ENCODE measurements around the gene CST9. TPM values are rescaled to one million over a fixed set of nuclear protein-coding genes. Genes with fewer than 3 reads are reported as not detected.

CST9 gene
- total and polyA plus RNA-seq, 2 of the 13 experiments (the other 11 are each of a cell fraction or from before 2014, with no cell fraction given) = 0.07 TPM; not detected in 1

- 0 out of 2 replicates have a peak, but pooled peaks have one; percentile 56 for TF ChIP-seq TERF1 (CRISPR knock-in tag; IDR thresholded peaks at IDR 0.05)
- no peak for TF ChIP-seq CC2D1A (CRISPR knock-in tag; IDR thresholded peaks at IDR 0.05)
- TF ChIP-seq FOSL2 (CRISPR knock-in tag; IDR thresholded peaks at IDR 0.05) = peak; percentile 55; the same call in 1 of the 2 replicates
- TF ChIP-seq PITX1 (CRISPR knock-in tag; IDR thresholded peaks at IDR 0.05) = peak; percentile 54; the same call in 1 of the 2 replicates
- TF ChIP-seq SP1 (IDR thresholded peaks at IDR 0.05) = no peak
- TF ChIP-seq SP1 (CRISPR knock-in tag; IDR thresholded peaks at IDR 0.05) = 0 out of 2 replicates have a peak, but pooled peaks have one; percentile 13
- TF ChIP-seq, protein P1, sequence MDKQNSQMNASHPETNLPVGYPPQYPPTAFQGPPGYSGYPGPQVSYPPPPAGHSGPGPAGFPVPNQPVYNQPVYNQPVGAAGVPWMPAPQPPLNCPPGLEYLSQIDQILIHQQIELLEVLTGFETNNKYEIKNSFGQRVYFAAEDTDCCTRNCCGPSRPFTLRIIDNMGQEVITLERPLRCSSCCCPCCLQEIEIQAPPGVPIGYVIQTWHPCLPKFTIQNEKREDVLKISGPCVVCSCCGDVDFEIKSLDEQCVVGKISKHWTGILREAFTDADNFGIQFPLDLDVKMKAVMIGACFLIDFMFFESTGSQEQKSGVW (CRISPR knock-in tag; IDR thresholded peaks at IDR 0.05; ENCODE audit: borderline replicate concordance) = no peak
- TF ChIP-seq MIXL1 (CRISPR knock-in tag; IDR thresholded peaks at IDR 0.05) = peak; percentile 69; the same call in 1 of the 2 replicates
- TF ChIP-seq ZKSCAN5 (CRISPR knock-in tag; IDR thresholded peaks at IDR 0.05) = 0 out of 2 replicates have a peak, but pooled peaks have one; percentile 44
- no peak for TF ChIP-seq ZNF230 (CRISPR knock-in tag; IDR thresholded peaks at IDR 0.05)
- 0 out of 2 replicates have a peak, but pooled peaks have one; percentile 5 for TF ChIP-seq MTA1 (CRISPR knock-in tag; IDR thresholded peaks at IDR 0.05; ENCODE audit: borderline replicate concordance)
- TF ChIP-seq ZNF280D (CRISPR knock-in tag; IDR thresholded peaks at IDR 0.05) = 0 out of 2 replicates have a peak, but pooled peaks have one; percentile 64
- TF ChIP-seq ZNF205 (CRISPR knock-in tag; IDR thresholded peaks at IDR 0.05) = no peak; the same call in 1 of the 2 replicates
- TF ChIP-seq SOX6 (IDR thresholded peaks at IDR 0.05) = no peak
- TF ChIP-seq SOX6 (CRISPR knock-in tag; IDR thresholded peaks at IDR 0.05) = 0 out of 2 replicates have a peak, but pooled peaks have one; percentile 17
- TF ChIP-seq, protein P2, sequence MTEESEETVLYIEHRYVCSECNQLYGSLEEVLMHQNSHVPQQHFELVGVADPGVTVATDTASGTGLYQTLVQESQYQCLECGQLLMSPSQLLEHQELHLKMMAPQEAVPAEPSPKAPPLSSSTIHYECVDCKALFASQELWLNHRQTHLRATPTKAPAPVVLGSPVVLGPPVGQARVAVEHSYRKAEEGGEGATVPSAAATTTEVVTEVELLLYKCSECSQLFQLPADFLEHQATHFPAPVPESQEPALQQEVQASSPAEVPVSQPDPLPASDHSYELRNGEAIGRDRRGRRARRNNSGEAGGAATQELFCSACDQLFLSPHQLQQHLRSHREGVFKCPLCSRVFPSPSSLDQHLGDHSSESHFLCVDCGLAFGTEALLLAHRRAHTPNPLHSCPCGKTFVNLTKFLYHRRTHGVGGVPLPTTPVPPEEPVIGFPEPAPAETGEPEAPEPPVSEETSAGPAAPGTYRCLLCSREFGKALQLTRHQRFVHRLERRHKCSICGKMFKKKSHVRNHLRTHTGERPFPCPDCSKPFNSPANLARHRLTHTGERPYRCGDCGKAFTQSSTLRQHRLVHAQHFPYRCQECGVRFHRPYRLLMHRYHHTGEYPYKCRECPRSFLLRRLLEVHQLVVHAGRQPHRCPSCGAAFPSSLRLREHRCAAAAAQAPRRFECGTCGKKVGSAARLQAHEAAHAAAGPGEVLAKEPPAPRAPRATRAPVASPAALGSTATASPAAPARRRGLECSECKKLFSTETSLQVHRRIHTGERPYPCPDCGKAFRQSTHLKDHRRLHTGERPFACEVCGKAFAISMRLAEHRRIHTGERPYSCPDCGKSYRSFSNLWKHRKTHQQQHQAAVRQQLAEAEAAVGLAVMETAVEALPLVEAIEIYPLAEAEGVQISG (CRISPR knock-in tag; IDR thresholded peaks at IDR 0.05) = peak; percentile 58; the same call in 1 of the 2 replicates
- TF ChIP-seq ZNF687 (CRISPR knock-in tag; IDR thresholded peaks at IDR 0.05) = peak; percentile 44
- TF ChIP-seq ZNF598 (CRISPR knock-in tag; IDR thresholded peaks at IDR 0.05; ENCODE audit: borderline replicate concordance) = peak; percentile 67; the same call in 1 of the 2 replicates
Observed at GRCh38 chr20:23606652-23607049, 934 bp upstream of the CST9 start (continued).

All from HepG2 (cell line).